ENCODE results near the gene C19orf73.
"Not testable (repeated sequence)": the region's sequence is repeated elsewhere in the genome, so short reads cannot be mapped to it uniquely, and the experiment has no call there.

C19orf73 gene

DNA sequence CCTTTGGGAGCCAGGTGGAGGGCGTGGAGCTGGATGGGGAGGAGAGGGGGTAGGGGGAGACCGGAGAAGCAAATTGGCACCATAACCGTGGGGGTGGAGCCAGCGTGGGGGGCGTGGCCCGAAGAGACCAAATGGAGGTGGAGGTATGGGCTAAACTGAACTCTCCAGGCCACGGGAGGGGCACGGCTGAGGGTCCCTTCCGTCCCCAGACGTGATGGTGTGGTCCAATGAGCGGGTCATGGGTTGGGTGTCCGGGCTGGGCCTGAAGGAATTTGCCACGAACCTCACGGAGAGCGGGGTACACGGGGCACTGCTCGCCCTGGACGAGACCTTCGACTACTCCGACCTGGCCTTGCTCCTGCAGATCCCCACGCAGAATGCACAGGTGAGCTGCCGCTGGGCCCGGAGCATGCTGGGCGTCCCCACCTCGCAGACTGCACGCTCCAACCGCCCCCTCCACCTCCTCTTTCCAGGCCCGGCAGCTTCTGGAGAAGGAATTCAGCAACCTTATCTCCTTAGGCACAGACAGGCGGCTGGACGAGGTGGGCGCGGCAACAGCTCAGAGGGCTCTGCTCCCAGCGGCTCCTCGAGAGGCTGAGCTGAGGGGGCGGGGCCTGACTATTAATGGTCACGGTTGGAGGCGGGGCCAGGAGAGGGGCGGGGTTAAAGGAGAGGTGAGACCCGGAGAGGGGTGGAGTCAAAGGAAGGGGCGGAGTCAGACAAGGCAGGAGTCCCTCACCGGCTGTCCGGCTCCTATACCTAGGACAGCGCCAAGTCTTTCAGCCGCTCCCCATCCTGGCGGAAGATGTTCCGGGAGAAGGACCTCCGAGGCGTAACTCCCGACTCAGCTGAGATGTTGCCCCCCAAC, 30.1 kb upstream of the C19orf73 start:
- DNase-seq, result peak; percentile 87

DNA sequence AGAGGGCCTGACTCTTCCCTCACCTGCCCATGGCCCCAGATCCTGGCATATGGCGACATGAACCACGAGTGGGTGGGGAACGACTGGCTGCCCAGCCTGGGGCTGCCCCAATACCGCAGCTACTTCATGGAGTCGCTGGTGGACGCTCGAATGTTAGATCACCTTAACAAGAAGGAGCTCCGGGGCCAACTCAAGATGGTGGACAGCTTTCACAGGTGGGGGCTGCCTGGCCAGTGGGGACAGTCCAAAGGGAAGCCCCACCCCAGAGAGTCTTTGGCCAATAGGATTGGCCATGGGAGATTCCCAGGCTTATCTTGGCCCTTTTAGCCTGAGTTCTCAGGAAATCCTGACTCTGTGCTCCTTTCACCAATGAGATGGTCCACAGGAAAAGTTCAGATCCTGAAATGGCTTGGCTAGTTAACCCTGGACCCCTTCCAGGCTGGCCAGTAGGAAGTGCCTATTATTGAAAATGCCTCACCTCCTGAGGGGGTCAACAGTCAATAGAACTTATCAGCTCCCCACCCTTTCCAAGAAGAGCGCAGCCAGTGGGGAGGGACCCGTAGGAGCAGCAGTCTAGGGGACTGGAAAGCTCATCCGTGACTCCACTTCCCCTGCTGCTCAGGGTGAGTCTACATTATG, 29.2 kb upstream of the C19orf73 start:
- no peak for DNase-seq

DNA sequence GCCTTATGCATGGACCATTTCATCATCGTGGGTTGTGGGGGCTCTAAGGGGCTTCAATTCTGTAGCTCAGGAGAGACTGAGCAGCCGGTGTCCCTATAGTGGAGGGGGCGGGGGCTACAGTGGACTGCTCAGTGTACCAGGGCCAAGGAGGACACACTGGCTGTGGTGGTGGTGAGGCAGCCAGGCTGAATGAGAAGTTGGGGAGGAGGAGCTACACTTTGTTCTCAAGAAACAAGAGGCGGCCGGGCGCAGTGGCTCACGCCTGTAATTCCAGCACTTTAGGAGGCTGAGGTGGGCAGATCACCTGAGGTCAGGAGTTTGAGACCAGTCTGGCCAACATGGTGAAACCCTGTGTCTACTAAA, 27.4 kb upstream of the C19orf73 start:
- DNase-seq, result not testable (repeated sequence)

DNA sequence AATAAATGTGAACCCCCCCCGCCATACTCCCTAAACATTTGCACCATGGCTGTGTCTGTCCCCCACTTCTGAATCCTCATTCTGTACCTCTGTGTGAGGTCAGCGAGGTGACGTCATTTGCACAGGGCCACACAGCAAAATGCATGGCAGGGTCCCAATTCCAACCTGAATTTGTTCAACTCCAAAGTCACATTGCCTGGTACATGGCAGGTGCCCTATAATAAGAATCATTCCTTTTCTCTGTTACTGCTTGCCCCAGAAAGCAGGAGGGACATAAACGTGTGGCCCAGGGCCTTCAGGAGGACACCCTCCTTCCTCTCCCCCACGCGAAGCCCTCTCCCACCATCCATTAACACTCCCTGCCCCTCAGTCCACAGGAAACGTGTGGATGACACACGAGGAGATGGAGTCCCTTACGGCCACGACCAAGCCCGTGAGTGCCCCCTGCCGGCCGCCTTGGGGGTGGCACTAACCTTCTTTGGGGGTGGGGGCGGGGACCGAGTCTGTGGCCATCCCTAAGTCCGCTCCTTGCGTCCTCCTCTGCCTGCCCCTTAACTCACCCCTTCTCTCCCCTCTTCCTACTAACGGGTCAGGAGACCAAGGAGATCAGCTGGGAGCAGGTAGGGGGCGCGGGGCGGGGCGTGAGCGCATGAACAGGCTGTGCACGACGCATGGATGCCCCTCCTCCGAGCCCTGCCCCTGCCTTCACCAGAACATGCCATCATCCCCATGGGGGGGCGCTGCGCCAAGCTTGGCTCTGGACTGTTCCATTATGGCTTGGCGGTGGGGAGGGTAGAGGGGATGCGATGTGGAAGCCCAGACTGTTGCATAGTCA, 26.8 kb upstream of the C19orf73 start:
- DNase-seq, result peak; percentile 17

DNA sequence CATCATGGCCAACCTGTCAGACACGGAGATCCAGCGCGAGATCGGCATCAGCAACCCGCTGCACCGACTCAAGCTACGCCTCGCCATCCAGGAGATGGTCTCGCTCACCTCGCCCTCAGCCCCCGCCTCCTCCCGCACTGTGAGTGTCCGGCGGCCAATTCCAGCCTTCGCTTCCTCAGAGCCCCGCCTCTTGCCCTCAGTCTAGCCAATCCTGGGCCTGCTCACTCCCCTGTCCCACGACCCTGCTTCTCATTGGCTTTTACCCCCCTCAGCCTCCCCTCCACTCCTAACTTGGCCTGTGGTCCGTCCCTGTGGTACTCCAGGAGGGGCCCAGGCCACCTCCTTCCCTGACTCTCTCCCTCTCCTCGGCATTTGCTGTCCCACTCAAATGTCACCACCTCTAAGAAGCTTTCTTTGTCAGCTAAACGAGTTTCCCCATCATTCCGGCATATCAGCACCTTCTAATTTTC, 24.0 kb upstream of the C19orf73 start:
- no peak for DNase-seq

DNA sequence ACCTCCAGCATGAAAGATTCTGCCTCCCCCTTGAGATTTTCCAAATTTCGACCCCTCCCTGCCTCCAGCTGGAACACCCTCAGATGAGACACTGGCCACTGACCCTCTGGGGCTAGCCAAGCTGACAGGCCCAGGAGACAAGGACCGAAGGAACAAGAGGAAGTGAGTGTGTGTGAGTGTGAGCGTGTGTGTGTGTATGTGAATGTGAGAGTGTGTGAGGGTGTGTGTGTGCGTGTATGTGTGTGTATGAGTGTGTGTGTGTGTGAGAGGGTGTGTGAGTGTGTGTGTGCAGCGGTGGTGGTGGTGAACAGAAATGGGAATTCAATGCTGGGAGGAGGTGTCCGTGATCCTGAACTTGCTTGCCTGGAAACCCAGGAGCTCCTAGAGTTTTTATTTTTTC, 22.4 kb upstream of the C19orf73 start:
- DNase-seq, result no peak

DNA sequence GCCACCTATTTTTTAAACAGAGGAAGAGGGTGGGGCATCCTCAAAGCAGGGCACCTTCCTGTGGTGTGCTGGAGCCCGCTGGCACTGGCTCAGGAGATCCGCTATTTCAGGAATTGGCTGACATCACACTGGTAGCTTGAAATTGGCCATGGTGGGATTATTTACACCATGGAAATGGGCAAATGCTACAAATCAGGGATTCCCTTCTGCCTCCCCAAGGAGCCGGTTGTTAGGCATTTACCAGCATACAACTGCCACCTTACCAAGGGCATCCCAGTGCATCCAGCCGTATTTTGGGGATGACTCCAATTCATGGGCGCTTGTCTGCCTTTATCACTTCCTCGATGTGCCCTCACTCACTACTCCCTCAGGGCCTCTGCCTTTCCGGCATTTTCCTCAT, 22.0 kb upstream of the C19orf73 start:
- no peak for DNase-seq

DNA sequence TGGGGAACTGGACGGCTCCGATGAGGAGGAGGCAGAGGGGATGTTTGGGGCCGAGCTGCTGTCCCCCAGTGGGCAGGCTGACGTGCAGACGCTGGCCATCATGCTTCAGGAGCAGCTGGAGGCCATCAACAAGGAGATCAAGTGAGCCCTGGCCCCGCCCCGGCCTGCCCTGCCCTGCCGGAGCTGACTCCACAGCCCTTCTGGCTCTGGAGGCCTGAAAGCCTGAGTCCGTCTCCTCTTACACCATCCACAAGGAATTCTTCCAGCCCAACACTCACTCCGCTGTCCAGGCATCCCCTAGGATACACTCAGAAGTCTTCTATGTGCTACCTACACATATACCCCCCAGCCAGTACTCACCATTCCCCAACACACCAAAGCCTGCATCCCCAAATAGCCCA, 17.8 kb upstream of the C19orf73 start:
- DNase-seq, result no peak

DNA sequence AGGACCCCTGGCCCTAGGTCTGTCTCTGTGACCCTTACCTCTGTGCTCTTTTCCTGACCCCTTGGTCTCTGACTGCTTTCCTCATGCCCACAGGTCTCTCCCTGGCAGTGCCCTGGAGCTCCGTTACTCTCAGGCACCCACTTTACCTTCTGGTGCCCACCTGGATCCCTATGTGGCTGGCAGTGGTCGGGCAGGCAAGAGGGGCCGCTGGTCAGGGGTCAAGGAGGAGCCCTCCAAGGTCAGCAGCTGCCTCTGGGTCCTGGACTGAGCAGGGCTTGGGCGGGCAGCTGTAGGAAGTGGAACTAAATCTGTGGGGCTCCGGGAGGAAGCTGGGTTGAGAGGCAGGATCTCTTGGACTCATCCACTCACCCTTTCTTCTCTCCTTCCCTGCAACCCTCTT, 16.7 kb upstream of the C19orf73 start:
- no peak for DNase-seq

DNA sequence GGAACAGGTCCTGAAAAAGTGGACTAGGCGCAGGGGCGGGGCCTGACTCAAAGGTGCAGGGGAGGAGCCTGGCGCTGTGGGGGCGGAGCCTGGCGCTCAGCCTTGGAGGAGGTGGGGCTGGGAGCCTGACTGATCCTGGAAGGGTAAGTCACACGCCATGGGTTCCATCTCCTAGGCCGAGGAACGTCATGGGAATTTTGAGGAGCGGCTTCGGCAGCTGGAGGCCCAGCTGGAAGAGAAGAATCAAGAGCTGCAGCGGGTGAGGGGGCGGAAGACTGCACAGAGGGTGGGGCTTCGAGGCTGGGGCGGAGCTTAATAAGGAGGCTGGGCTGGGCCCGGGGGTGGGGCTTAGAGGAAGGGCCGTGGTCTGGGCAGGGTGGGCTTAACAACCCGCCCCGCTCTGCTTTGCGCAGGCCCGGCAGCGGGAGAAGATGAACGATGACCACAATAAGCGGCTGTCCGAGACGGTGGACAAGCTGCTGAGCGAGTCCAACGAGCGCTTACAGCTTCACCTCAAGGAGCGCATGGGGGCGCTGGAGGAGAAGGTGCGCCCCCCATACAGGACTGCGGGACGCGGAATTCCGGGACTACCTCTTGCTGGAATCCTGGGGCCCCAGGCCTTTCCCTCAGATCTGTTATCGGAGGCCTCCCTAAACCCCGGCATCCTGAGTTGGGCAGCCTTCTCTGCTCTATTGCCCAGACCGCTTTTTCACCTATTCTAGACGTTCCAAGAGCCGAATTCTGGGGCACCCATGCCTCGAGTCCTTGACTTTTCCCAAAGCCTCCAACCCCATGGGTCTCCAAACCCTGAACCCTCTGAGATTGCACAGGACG, 14.9 kb upstream of the C19orf73 start:
- peak; percentile 52 for DNase-seq

DNA sequence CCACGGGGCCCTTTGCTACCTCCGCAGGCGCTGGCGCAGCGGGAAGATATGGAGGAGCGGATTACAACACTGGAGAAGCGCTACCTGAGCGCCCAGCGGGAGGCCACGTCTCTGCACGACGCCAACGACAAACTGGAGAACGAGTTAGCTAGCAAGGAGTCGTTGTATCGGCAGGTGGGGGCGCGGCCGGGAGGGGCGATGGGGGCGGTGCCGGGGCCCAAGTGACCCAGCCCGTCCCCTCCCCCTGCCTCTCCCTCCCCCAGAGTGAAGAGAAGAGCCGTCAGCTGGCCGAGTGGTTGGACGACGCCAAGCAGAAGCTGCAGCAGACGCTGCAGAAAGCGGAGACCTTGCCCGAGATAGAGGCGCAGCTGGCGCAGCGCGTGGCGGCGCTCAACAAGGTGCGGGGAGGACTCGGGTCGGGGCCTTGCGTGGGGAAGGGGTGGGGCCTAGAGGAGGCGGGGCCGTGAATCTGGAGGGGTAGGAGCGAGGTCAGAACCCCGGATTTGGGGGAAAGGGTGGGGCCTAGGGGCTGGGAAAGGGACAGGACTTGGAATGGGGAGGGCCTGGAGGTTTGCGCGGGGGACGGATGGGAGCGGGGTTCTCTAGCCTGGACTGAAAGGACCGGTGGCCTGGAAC, 14.1 kb upstream of the C19orf73 start:
- peak; percentile 49 for DNase-seq

DNA sequence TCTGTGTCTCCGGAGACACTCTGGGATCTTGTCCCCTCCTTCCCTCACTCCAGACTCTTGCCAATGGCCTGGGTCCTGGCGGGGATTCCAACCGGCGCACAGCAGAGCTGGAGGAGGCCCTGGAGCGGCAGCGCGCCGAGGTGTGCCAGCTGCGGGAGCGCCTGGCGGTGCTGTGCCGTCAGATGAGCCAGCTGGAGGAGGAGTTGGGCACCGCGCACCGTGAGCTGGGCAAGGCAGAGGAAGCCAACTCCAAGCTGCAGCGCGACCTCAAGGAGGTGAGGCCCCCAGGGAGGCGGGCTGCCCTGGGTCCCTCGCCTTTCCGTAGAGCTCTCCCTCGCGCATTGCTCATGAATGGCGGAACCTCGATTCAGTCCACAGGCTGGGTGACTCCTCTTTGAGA, 11.4 kb upstream of the C19orf73 start:
- no peak for DNase-seq

DNA sequence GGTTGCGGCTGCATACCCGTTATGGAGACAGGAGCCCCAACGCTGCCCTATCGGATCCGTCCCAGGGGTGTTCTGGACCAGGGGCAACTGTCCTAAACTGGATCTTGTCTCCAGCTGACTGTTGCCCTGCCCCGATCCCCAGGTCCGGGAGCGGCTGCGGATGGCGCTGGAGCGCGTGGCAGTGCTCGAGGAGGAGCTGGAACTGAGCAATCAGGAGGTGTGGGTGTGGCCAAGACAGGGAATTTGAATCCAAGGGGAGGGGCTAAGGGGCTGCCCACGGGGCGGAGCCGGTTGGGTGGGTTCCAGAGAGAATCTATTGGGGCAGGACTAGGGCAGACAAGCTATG, 10.3 kb upstream of the C19orf73 start:
- DNase-seq, result no peak

DNA sequence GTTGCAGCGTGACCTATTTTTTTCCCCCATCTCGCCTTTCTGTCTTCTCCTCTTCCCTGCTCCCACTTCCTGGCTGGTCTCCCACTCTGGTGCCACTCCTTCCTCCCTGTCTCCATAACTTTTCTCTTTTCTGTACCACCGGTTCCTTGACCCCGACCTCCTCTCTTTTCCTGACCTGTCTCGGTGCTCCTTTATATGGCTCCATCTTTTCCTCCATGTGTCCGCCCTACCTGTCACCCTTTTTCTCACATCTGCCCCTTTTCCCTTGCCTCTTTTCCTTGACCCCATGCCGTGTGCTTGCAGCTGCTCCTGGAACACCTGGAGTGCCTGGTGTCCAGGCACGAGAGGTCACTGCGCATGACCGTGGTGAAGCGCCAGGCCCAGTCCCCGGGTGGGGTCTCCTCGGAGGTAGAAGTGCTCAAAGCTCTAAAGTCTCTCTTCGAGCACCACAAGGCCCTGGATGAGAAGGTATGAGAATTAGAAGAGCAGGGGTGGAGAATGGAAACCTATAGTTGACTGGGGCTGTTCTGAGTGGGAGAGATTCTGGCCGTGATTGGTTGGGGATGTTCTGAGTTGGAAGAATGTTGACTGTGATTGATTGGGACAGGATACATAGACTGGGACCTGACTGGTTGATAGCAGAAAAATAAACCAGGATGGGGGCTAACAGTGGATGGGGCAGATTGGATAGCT, 9.7 kb upstream of the C19orf73 start:
- DNase-seq, result no peak

DNA sequence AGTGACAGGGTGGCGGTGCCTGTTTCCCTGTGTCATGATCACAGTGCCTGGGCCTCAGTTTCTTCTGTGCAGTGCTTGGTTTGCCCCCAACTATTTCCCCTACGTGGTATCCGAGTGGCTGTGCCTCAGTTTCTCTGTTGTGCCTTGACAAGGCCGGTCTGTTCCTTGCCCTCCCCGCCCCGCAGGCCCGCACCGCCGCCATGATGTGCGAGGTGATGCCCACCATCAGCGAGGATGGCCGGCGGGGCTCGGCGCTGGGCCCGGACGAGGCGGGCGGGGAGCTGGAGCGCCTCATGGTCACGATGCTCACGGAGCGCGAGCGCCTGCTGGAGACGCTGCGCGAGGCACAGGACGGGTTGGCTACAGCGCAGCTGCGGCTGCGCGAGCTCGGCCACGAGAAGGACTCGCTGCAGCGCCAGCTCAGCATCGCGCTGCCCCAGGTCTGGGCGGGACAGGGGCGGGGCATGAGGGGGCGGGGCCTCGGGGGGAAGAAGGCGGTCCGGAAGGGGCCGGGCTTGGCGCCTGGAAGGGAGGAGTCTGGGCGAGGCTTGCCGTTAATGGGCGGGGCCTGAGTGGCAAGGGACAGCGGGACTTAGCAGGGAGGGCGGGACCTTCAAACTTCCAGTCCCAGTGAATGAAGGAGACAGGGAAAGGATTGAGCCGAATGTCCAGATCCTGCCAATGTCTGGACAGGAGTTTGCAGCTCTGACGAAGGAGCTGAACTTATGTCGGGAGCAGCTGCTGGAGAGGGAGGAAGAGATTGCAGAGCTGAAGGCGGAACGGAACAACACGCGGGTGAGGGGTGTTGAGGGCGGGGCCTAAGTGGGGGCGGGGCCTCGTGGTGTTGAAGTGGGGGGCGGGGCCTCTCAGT, 9.0 kb upstream of the C19orf73 start:
- DNase-seq, result peak; percentile 88

DNA sequence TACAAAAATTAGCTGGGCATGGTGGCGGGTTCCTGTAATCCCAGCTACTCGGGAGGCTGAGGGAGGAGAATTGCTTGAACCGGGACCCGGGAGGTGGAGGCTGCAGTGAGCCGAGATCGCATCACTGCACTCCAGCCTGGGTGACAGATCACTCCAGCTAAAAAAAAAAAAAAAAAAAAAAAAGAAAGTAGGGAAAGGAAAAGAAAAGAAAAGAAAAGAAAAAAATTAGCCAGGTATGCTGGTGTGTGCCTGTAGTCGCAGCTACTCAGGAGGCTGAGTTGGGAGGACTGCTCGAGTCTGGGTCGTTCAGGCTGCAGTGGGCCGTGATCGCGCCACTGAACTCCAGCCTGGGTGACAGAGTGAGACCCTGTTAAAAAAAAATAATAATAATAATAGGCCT, 8.3 kb upstream of the C19orf73 start:
- not testable (repeated sequence) for DNase-seq

DNA sequence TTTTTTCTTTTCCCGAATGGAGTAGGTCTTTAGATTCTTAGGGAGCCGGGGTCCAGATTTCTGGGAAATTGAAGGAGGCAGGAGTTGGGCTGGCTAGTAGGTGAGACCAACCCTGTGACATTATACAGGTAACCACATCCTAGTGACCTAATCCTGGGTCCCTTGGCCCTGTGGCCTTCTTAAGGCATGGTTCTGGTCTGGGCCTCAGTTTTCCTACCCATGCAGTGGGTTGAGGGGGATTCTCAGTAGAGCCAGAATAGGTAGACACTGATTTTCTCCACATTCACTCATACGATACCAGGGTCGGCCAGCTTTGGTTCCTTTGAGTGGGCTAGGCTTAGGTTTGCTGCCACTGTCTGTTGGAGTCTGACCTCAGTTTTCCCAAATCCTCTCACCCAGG, 7.6 kb upstream of the C19orf73 start:
- no peak for DNase-seq

DNA sequence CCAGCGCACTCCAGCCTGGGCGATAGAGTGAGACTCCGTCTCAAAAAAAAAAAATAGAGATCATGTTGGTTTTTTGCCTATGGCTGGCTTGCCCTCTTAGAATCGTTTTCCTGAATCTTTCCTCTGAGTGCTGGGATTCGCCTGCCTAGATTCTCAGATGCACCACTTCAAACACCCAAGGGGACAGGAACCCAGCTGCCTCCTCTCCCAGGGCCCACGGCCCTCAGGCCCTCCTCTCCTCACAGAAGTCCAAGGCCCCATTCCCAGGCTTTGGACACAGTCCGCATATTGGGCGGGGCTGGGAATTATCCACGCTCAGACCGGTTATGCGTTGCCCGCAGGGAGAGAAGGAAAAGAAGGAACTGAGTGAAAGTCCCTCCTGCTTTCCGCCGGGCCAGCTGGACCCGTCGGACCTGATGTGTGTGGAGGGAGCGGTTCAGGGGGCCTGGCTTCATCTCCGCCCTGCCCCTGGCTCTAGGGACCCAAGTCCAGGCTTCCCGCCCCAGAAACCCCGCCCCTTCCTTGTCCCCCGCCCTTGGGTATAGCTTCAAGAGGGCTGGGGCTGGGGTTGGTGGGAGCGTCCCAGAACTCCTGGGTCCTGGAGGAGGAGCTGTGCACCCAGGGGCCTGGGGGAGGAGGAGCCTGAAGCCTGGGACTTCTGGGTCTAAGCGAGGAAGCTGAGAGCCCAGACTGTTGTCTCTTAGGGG, 6.2 kb upstream of the C19orf73 start:
- no peak for DNase-seq

DNA sequence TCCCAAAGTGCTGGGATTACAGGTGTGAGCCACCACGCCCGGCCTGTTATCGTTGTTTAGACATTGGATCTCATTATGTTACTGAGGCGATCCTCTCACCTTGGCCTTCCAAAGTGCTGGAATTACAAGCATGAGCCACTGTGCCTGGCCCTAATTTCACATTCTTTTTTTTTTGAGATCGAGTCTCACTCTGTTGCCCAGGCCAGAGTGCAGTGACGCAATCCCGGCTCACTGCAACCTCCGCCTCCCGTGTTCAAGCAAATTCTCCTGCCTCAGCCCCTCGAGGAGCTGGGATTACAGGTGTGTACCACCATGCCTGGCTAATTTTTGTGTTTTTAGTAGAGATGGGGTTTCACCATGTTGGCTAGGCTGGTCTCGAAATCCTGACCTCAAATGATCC, 4.3 kb upstream of the C19orf73 start:
- not testable (repeated sequence) for DNase-seq

DNA sequence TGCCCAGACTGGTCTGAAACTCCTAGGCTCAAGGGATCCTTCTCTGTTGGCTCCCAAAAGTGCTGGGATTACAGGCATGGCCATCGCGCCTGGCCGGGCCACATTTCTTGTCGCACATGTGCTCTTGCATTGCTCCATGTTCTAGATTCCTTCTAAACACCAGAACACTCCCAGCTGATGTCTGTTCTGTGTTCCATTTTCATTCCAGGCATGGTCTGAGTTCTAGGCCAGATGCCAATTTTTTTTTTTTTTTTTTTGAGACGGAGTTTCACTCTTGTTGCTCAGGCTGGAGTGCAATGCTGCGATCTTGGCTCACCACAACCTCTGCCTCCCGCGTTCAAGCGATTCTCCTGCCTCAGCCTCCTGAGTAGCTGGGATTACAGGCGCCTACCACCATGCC, 2.9 kb upstream of the C19orf73 start:
- DNase-seq, result not testable (repeated sequence)

Measured in NCI-H345 (cell line).